ENCODE measurements around the gene CCDC121.
"Not testable (repeated sequence)": the region's sequence is repeated elsewhere in the genome, so short reads cannot be mapped to it uniquely, and the experiment has no call there.

The CCDC121 gene

GRCh38 chr2:27634291-27634690 lies 5.5 kb upstream of the CCDC121 start:
- no peak for DNase-seq

GRCh38 chr2:27630257-27630656 lies 1.4 kb upstream of the CCDC121 start:
- DNase-seq, result not testable (repeated sequence)

- peak; percentile 63 for DNase-seq
Measured at GRCh38 chr2:27627963-27628766, 647 bp downstream of the CCDC121 start.

- DNase-seq, result peak; percentile 37
Measured at GRCh38 chr2:27626921-27627320, 1.9 kb downstream of the CCDC121 start.

- not testable (repeated sequence) for DNase-seq
Measured at GRCh38 chr2:27626323-27626722, 2.5 kb downstream of the CCDC121 start.

GRCh38 chr2:27624943-27625342 lies 3.9 kb downstream of the CCDC121 start:
- no peak for DNase-seq

- no peak for DNase-seq
Measured at GRCh38 chr2:27622921-27623384, 5.9 kb downstream of the CCDC121 start.

- no peak for DNase-seq
Measured at GRCh38 chr2:27621524-27621923, 7.3 kb downstream of the CCDC121 start.

- no peak for DNase-seq
Measured at GRCh38 chr2:27615316-27615715, 13.5 kb downstream of the CCDC121 start.

- no peak for DNase-seq
Measured at GRCh38 chr2:27613985-27614384, 14.8 kb downstream of the CCDC121 start.

- no peak for DNase-seq
Measured at GRCh38 chr2:27606611-27607010, 22.2 kb downstream of the CCDC121 start.

- peak; percentile 16 for DNase-seq
Measured at GRCh38 chr2:27596627-27597026, 32.2 kb downstream of the CCDC121 start.

- not testable (repeated sequence) for DNase-seq
Measured at GRCh38 chr2:27595412-27595811, 33.4 kb downstream of the CCDC121 start.

- not testable (repeated sequence) for DNase-seq
Measured at GRCh38 chr2:27594020-27594703, 34.6 kb downstream of the CCDC121 start.

- no peak for DNase-seq
Measured at GRCh38 chr2:27593240-27593639, 35.6 kb downstream of the CCDC121 start.

- DNase-seq, result no peak
Measured at GRCh38 chr2:27591745-27592144, 37.1 kb downstream of the CCDC121 start.

- no peak for DNase-seq
Measured at GRCh38 chr2:27588308-27588707, 40.5 kb downstream of the CCDC121 start.

- no peak for DNase-seq
Measured at GRCh38 chr2:27587025-27587424, 41.8 kb downstream of the CCDC121 start.

- no peak for DNase-seq
Measured at GRCh38 chr2:27584597-27584996, 44.2 kb downstream of the CCDC121 start.

- peak; percentile 12 for DNase-seq
Measured at GRCh38 chr2:27583390-27583915, 45.4 kb downstream of the CCDC121 start.

- DNase-seq, result peak; percentile 93
Measured at GRCh38 chr2:27582695-27583389, 46.0 kb downstream of the CCDC121 start, which contains the start of gene ZNF512. Gene ZNF512, plus strand, starts transcription at chr2:27583042. Its CDS starts 71 bp downstream, at chr2:27583113.

- DNase-seq, result no peak
Measured at GRCh38 chr2:27582129-27582694, 46.6 kb downstream of the CCDC121 start.

Data from suppressor macrophage treated with lipopolysaccharide for 4 hours (primary cell).